Measurements from ENCODE around the gene C16orf74.

C16orf74 gene

GRCh38 chr16:85707528-85708095, 43.3 kb downstream of the C16orf74 start:
- no peak overlapping the region for H3K27ac ChIP-seq
- no peak overlapping the region for H3K9ac ChIP-seq (ENCODE audit: insufficient read length)
- no peak for TF ChIP-seq FOXP2 (optimal IDR thresholded peaks at IDR 0.05; ENCODE audit: control extremely low read depth, extremely low read length, insufficient read depth)
- no peak for TF ChIP-seq POLR2AphosphoS5 (IDR thresholded peaks at IDR 0.05; ENCODE audit: borderline replicate concordance, low read depth, low read length)
- no peak for TF ChIP-seq EZH2 (IDR thresholded peaks at IDR 0.05)
- no peaks in the 10 kb centered on the region for H3K9me3 ChIP-seq (ENCODE audit: low read depth, low read length)
- no peak for DNase-seq (ENCODE audit: low read depth, low spot score)
- H3K36me3 ChIP-seq (ENCODE audit: insufficient read depth, low read length), result no peaks in the 10 kb centered on the region
- no peak overlapping the region for H3K4me3 ChIP-seq

DNA sequence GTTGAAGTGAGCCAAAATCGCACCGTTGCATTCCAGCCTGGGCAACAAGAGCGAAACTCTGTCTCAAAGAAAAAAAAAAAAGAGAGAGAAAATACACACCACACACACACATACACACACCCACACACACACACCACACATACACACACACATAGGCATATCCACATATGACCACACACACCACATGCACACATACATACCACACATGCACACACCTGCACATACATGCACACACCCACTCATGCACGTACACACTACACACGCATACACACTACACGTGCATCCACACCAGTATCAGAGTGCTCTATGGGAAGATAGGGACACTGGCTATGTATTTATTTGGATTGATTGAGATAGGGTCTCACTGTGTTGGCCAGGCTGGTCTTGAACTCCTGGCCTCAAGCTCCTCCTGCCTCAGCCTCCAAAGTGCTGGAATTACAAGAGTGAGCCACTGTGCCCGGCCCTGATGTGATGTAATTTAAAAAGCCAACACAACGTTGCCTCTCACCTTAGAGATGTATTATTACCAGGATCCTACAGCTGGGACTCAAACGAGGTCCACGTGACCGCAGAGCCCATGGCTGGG, 44.4 kb downstream of the C16orf74 start:
- no peak for TF ChIP-seq FOXP2 (optimal IDR thresholded peaks at IDR 0.05; ENCODE audit: control extremely low read depth, extremely low read length, insufficient read depth)
- TF ChIP-seq POLR2AphosphoS5 (IDR thresholded peaks at IDR 0.05; ENCODE audit: borderline replicate concordance, low read depth, low read length), result no peak
- no peak for TF ChIP-seq EZH2 (IDR thresholded peaks at IDR 0.05)
- Histone ChIP-seq H3K27ac (no peak overlapping the region), H3K9ac (ENCODE audit: insufficient read length) (no peak overlapping the region), H3K36me3 (ENCODE audit: insufficient read depth, low read length) (no peaks in the 10 kb centered on the region), H3K9me3 (ENCODE audit: low read depth, low read length) (no peaks in the 10 kb centered on the region), H3K4me3 (no peak overlapping the region)
- no peak for DNase-seq (ENCODE audit: low read depth, low spot score)

DNA sequence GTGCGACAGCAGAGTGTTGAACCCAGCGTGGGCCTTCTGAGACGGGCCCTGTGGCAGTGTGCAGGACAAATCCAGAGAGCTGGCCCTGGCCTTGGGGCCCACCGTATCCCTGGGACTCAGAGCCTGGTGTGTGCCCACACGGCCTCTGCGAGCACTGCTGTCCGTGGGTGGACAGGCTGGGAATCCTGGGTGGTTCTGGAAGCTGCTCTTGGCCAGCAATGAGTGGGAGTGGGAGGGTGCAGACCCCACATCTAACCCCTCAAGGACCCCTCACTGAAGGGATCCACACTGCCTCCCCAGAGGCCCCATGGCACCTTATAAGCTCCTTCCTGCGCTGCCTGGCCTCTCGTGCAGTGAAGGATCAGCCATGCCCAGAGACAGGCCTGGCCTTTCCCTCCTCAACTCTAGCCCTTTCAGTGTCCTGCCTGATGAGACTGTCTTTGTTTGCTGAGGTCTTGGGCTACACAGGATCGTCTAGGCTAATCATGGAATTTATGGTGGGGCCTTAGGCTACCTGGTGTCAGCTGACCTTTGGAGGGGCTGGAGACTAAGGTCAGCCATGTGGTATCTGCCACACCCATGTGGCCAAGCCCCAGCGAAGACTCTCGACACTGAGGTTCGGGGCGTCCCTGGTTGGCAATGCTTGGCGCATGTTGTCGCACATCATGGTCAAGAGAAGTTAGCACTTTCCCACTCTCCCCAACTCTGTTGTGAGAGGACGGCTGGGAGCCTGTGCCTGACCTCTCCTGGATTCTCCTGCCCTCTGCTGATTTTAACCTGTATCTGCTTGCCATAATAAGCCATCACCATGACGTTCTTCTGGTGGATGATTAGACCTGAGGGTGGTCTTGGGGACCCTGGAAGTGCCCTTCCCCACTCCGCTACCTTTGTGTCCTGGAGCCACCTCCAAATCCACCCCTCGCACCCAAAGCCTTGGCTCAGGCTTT, 45.7 kb downstream of the C16orf74 start:
- Histone ChIP-seq H3K9me3 (ENCODE audit: low read depth, low read length) (no peaks in the 10 kb centered on the region), H3K4me3 (no peak overlapping the region), H3K36me3 (ENCODE audit: insufficient read depth, low read length) (no peaks in the 10 kb centered on the region), H3K9ac (ENCODE audit: insufficient read length) (no peak overlapping the region), H3K27ac (no peak overlapping the region)
- no peak for DNase-seq (ENCODE audit: low read depth, low spot score)
- no peak for TF ChIP-seq FOXP2 (optimal IDR thresholded peaks at IDR 0.05; ENCODE audit: control extremely low read depth, extremely low read length, insufficient read depth)
- no peak for TF ChIP-seq POLR2AphosphoS5 (IDR thresholded peaks at IDR 0.05; ENCODE audit: borderline replicate concordance, low read depth, low read length)
- no peak for TF ChIP-seq EZH2 (IDR thresholded peaks at IDR 0.05)

GRCh38 chr16:85704011-85704410, 46.9 kb downstream of the C16orf74 start:
- Histone ChIP-seq H3K9ac (ENCODE audit: insufficient read length) (no peak overlapping the region), H3K36me3 (ENCODE audit: insufficient read depth, low read length) (no peaks in the 10 kb centered on the region), H3K9me3 (ENCODE audit: low read depth, low read length) (no peaks in the 10 kb centered on the region), H3K4me3 (no peak overlapping the region), H3K27ac (no peak overlapping the region)
- no peak for TF ChIP-seq POLR2AphosphoS5 (IDR thresholded peaks at IDR 0.05; ENCODE audit: borderline replicate concordance, low read depth, low read length)
- no peak for TF ChIP-seq EZH2 (IDR thresholded peaks at IDR 0.05)
- TF ChIP-seq FOXP2 (optimal IDR thresholded peaks at IDR 0.05; ENCODE audit: control extremely low read depth, extremely low read length, insufficient read depth), result no peak
- no peak for DNase-seq (ENCODE audit: low read depth, low spot score)

DNA sequence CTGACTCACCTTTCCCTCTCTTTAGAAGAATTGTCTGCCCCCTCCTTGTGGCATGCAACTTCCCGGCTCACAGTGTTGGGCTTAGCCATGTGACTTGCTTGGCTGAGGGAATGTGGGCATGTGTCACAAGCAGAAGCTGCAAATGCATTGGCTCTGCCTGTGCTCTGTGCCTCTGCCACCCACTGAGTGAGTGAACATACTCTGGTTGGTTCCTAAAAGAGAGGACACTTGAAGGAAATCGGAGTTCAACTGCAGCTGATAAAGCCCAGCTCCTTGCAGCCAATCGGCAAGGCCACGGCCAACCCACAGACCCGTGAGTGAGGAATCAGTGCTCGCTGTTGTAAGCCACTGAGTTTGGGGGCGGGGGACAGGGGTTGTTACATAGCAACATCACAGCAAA, 51.3 kb downstream of the C16orf74 start:
- no peaks in the 10 kb centered on the region for H3K36me3 ChIP-seq (ENCODE audit: insufficient read depth, low read length)
- DNase-seq (ENCODE audit: low read depth, low spot score), result no peak
- no peak overlapping the region for H3K4me3 ChIP-seq
- TF ChIP-seq FOXP2 (optimal IDR thresholded peaks at IDR 0.05; ENCODE audit: control extremely low read depth, extremely low read length, insufficient read depth) (no peak), EZH2 (IDR thresholded peaks at IDR 0.05) (no peak), POLR2AphosphoS5 (IDR thresholded peaks at IDR 0.05; ENCODE audit: borderline replicate concordance, low read depth, low read length) (no peak)
- H3K27ac ChIP-seq, result no peak overlapping the region
- H3K9me3 ChIP-seq (ENCODE audit: low read depth, low read length), result no peaks in the 10 kb centered on the region
- no peak overlapping the region for H3K9ac ChIP-seq (ENCODE audit: insufficient read length)

GRCh38 chr16:85698935-85699558, 51.8 kb downstream of the C16orf74 start:
- H3K9me3 ChIP-seq (ENCODE audit: low read depth, low read length), result no peaks in the 10 kb centered on the region
- DNase-seq (ENCODE audit: low read depth, low spot score), result no peak
- no peaks in the 10 kb centered on the region for H3K36me3 ChIP-seq (ENCODE audit: insufficient read depth, low read length)
- no peak overlapping the region for H3K4me3 ChIP-seq
- no peak overlapping the region for H3K27ac ChIP-seq
- no peak overlapping the region for H3K9ac ChIP-seq (ENCODE audit: insufficient read length)
- no peak for TF ChIP-seq POLR2AphosphoS5 (IDR thresholded peaks at IDR 0.05; ENCODE audit: borderline replicate concordance, low read depth, low read length)
- TF ChIP-seq EZH2 (IDR thresholded peaks at IDR 0.05), result no peak
- TF ChIP-seq FOXP2 (optimal IDR thresholded peaks at IDR 0.05; ENCODE audit: control extremely low read depth, extremely low read length, insufficient read depth), result no peak

GRCh38 chr16:85698459-85698891, 52.4 kb downstream of the C16orf74 start:
- no peaks in the 10 kb centered on the region for H3K36me3 ChIP-seq (ENCODE audit: insufficient read depth, low read length)
- H3K4me3 ChIP-seq, result no peak overlapping the region
- no peak overlapping the region for H3K27ac ChIP-seq
- no peaks in the 10 kb centered on the region for H3K9me3 ChIP-seq (ENCODE audit: low read depth, low read length)
- no peak overlapping the region for H3K9ac ChIP-seq (ENCODE audit: insufficient read length)
- DNase-seq (ENCODE audit: low read depth, low spot score), result no peak
- no peak for TF ChIP-seq POLR2AphosphoS5 (IDR thresholded peaks at IDR 0.05; ENCODE audit: borderline replicate concordance, low read depth, low read length)
- TF ChIP-seq FOXP2 (optimal IDR thresholded peaks at IDR 0.05; ENCODE audit: control extremely low read depth, extremely low read length, insufficient read depth), result no peak
- TF ChIP-seq EZH2 (IDR thresholded peaks at IDR 0.05), result no peak

DNA sequence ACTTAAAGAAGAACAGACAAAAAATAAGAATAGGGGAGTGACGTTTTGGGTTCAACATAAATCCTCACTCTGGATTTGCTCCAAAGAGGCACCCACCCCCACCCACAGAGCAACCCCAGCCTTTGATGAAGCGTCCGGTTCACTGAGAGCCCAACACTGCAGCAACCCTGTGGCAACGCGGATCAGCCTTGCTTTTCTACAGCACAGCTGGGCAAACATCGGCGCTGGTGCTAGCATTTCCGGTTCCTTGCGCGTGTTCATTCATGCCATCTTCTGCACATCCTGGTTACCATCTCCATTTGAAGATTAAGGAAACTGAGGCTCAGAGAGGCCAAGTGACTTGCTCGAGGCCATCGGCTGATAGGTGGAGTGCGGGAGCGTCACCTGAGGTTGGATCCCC, 53.5 kb downstream of the C16orf74 start:
- H3K4me3 ChIP-seq, result no peak overlapping the region
- H3K27ac ChIP-seq, result no peak overlapping the region
- no peaks in the 10 kb centered on the region for H3K9me3 ChIP-seq (ENCODE audit: low read depth, low read length)
- TF ChIP-seq POLR2AphosphoS5 (IDR thresholded peaks at IDR 0.05; ENCODE audit: borderline replicate concordance, low read depth, low read length) (no peak), EZH2 (IDR thresholded peaks at IDR 0.05) (no peak), FOXP2 (optimal IDR thresholded peaks at IDR 0.05; ENCODE audit: control extremely low read depth, extremely low read length, insufficient read depth) (no peak)
- no peak for DNase-seq (ENCODE audit: low read depth, low spot score)
- H3K36me3 ChIP-seq (ENCODE audit: insufficient read depth, low read length), result no peaks in the 10 kb centered on the region
- no peak overlapping the region for H3K9ac ChIP-seq (ENCODE audit: insufficient read length)

All from SK-N-MC (cell line).